NCI-H345 (cell line): ENCODE data around the gene PPP1R1A.

ENCODE experiments used
- DNase-seq: peaks from one replicate; lab custom pipeline; 2025; lab: John Stamatoyannopoulos, UW

Gene PPP1R1A

GRCh38 chr12:54588110-54588889, at the start of gene PPP1R1A:
TSS of gene PPP1R1A (minus strand) at chr12:54588659. CDS start at chr12:54588488, 171 bp downstream.
- peak; percentile 8 for DNase-seq

DNA sequence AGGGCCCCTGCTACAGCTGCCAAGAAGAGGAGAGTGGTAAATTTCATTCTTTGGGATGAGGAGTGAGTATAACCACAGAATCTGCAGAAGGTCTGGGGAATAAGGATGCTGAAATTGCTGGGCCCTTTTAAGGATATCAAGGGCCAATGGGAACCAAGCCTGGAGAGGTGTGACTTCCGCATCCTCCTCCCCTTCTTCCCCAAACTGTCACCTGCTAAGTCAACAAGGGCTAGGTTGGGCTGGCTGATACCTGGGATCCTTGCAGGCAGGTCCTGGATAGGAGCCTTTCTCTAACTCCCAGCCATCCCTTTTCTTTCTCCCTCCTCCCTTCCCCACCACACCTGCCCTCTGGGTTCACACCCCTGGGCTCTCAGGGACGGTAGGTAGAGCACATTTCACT, 46.3 kb upstream of the PPP1R1A start, which contains the start of gene LACRT:
Gene LACRT, minus strand, starts transcription at position 101 of the 400 bp plus-strand sequence. Its CDS starts 54 bp downstream, at position 47.
- DNase-seq, result no peak

DNA sequence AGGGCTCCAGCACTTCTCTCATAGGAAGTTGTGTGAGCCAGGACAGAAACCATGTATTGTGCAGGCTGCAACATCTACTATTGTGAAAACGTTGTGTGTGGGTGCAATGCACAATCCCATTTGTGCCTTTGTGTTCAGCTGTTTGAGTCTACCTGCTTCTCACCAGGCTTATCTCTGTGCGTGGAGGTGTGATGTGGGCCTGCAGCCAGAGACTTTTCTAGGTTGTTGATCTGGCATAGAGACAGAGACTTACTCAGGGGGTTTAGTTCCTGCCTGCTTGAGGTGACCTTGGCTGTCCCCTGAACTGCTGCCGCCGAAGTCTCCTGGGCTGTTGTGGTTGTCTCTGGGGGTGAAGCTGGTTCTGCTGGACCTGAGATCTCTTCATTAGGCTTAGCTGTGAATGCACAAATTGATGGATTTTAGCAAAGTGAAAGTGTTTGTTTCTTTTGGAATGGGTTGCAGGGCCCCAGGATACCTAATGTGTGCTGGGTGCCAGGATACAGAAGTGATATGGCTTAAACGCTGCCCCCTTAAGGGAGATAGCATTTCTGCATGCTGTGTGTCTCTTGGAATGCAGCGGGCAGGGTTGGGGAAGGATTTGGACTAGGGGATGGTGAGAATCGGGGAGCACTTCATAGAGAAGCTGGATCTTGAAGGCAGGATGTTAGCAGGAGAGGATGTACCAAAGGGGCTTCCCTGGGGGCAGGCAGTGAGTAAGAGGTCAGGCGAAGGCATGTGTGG, 43.7 kb upstream of the PPP1R1A start:
- no peak for DNase-seq

- DNase-seq, result no peak
Observed at GRCh38 chr12:54631551-54631950, 43.1 kb upstream of the PPP1R1A start.

DNA sequence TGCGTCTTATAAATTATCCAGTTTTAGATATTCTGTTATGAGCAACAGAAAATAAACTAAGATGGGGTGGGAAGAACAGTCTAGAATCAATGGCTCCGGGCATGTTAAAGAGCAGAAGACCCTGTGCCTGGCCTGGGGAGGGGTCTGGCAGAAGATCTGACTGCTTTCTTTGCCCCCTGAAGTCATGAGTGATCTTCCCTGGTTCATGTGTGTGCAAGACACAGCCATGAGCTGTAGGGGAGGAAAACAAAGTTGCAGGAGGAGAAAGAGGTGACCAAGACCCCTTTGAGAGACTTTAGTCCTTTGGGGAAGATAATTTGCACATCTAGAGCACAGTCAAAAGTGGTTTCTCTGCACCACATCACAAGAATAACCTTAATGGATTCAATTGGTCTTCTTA, 41.5 kb upstream of the PPP1R1A start:
- no peak for DNase-seq

- DNase-seq, result no peak
Observed at GRCh38 chr12:54628186-54628846, 39.9 kb upstream of the PPP1R1A start.

DNA sequence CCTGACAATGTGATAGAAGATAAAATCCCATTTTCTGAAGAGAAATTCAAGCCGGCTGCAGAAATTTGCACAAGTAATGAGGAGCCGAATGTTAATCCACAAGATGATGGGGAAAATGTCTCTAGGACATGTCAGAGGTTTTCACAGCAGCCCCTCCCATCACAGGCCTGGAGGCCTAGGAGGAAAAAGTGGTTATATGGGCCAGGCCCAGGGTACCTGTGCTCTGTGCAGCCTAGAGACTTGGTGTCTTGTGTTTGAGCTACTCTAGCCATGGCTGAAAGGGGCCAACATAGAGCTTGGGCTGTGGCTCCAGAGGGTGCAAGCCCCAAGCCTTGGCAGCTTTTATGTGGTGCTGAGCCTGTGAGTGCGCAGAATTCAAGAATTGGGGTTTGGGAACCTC, 38.8 kb upstream of the PPP1R1A start:
- no peak for DNase-seq

GRCh38 chr12:54625598-54625997, 37.1 kb upstream of the PPP1R1A start:
- DNase-seq, result no peak

DNA sequence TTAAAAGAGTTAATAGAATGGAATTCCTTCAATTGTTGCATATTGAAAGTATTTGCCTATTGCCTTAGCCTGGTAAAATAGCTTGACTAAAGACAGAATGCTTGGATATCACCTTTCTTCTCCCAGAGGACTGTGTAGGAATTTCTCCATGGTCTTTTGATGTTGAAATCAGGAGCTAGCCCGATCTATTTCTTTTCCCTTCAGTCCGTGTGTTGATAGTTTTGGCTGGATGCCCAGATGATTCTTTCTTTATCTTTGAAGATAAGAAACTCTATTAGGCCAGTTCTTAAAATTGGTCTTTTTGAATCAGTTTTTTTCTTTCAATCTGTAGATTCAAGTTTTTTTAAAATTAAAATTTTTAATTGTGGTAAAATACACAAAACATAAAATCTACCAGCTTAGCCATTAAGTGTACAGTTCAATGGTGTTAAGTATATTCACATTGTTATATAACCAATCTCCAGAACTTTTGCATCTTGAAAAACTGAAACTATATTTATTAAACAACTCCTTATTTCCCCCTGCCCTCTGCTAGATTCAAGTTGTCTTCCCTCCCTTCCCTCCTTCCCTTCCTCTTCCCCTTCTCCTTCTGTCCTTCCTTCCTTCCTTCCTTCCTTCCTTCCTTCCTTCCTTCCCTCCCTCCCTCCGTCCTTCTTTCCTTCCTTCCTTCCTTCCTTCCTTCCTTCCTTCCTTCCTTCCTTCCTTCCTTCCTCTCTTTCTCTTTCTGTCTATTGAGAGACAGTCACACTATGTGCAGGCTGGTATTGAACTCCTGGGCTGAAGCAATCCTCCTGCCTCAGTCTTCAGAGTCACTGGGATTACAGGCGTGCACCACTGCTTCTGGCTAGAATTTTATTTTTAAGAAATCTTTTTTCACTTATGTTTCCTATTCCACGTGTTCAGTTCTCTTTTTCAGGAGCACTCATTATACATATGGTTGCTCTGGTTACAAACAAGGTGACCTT, 36.1 kb upstream of the PPP1R1A start:
- no peak for DNase-seq

DNA sequence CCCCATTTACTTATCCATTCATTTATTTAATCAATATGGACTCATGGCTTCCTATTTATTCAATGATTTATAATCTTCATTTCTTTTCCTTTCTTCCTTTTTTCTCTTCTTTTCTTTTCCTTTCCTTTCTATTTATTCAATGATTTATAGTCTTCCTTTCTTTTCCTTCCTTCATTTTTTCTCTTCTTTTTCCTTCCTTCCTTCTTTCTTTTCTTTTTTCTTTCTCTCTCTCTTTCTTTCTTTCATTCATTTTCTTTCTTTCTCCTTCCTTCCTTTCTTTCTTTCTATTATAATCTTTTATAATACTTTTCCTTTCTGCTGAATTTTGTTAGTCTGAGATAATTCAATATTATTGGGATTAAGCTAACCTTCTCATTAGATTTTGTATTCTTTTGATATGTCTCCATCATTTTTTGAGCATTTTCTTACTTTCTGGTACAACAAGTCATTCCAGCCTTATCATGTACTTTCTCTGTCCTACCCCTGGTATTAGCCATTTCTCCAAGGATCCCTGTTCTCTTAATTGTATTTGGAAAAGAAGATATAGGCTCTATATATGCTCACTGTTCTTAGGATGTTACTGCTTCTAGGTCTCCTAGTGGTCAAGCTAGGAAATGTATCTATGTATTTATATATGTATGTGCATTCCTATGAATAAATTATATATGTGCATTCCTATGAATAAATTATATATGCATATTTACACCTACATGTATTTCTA, 34.2 kb upstream of the PPP1R1A start:
- no peak for DNase-seq

DNA sequence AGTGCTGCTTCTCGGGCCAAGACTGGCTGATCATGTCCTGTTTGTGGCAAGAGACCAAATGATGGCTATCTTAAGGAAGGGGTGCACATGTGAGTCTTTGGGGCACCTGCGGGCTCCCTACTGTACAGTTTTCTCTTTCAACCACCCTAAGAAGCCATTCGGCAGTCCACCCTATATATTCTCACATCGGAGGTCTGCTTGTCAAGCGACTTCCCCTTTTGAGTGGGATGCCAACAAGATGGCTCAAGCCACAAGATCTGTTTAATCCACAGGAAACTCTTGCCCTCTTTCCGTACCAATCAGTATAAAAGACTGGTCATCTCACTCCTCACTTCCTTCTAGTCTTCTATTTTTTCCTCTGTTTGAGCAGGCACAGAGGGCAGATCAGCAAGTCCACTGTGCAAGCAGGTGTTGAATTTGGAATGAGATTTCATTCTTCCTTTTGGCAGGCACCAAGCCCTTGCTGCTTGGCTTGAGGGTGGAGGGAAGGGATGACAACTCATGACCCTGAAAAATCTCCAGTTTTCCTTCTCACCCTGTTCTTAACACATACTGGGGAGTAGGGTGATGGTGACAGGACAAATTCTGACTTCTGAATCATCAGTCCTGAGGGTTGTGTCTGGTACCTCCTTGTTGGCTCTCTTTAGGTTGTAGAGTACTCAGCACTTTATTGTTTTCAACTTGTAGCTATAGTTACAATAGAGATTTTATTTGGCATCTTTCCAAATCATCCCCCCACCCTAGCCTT, 28.6 kb upstream of the PPP1R1A start:
- no peak for DNase-seq

DNA sequence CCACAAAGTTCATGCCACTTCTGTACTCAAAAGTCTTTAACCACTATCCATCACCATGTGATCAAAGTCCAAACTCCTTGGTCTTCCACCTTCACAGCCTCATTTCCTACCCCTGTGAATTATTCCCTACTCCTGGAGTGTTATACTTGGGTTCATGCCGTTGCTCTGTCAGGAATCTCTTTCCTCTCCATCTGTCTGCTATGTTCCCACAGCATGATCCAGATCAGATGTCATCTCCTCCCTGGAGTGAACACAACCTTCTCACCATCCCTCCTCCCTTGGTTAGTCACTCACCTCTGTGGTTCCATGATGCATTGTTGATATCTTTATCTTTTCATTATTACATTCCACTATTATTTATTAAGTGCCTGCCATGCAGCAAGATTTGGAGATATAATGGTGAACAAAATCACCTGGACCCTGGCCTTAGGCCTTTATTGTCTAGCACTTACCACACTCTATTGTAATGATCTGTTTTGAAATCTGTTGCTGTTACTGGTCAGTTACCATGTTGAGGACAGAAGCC, 23.8 kb upstream of the PPP1R1A start:
- DNase-seq, result no peak

DNA sequence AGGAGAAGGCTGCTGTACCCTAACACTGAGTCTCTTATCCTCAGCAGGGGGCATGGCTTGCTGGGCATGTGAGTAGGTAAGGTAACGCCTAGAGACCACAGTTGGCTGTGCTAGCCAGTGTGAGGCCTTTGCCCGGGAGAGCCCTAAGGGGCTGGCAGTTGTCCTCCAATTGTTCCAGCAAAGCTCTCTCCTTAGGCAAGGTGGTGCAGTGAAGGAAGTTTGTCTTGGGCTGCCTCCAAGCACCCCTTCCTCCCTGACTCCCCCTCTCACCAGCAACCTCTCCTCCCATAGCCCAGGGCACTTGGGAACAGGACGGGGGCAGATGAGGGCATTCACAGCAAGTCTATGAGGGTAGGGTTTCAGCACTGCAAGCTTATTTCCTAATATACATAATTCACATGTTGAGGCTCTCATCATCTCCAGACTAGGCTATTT, 23.3 kb upstream of the PPP1R1A start:
- DNase-seq, result no peak

GRCh38 chr12:54608769-54609168, 20.3 kb upstream of the PPP1R1A start:
- DNase-seq, result no peak

GRCh38 chr12:54608156-54608555, 19.7 kb upstream of the PPP1R1A start:
- no peak for DNase-seq

- no peak for DNase-seq
Observed at GRCh38 chr12:54606556-54606955, 18.1 kb upstream of the PPP1R1A start.

DNA sequence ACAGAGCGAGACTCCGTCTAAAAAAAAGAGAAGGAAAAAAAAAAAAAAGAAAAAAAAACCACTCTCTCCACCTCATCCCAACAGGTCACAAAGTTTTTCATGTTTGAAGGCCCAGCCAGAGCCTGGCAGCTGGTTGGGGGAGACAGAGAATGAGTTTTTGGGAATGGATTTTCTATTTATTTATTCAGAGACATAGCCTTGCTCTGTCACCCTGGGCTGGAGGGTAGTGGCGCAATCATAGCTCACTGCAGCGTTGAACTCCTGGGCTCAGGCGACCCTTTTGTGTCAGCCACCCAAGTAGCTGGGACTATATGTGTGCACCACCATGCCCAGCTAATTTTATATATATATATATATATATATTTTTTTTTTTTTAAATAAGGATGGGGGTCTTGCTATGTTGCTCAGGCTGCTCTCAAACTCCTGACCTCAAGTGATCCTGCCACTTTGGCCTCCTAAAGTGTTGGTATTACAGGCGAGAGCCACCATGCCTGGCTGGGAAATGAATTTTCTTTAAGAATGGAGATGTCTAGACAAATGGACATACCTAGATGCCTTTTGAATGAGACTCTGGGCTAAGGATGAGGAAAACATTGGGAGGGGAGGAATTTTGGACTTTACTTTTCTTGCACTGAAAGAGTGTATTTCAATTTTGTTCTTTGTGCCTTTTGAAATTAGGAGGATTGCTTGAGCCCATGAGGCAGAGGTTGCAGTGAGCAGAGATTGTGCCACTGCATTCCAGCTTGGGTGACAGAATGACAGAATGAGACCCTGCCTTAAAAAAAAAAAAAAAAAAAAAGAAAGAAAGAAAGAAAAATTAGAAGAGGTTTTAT, 16.9 kb upstream of the PPP1R1A start:
- DNase-seq, result no peak

DNA sequence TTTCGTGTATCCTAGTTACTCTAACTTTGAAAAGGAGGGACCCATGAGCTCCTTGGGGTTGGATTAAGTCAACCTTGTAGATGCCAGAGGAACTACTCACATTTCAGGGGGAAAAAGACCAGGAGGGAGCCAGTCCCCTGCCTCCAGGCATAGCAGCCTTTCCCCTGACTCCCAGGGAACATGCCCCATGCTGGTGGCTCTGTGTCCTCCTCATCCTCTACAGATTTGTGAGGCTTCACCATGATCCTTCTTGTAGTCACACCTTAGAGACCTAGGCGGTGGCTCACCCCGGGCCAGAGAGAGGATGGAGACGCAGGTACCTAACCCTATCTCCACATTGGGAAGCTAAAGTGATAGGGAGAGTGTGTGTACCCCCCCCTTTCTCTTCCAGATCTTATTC, 16.0 kb upstream of the PPP1R1A start:
- no peak for DNase-seq

DNA sequence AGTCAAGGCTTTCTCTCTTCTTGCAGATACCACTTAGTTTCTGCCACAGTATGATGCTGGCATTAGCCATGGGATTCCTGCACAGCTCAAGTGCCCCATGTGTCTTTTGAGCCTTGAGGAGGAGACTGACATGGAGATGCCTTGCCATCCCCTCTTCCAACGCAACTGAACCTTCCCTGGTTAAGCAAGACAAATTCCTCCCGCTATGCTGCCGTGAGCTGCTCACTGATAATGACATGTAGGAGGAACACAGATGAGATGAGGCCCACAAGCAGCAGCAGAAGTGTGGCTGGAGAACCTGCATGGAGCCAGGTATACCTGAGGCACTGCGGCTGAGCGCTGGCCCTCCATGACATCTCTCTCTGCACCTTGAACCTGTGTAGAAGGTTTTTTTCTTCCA, 15.4 kb upstream of the PPP1R1A start:
- DNase-seq, result no peak
